Measurements from ENCODE around the gene FUNDC2.

Gene FUNDC2

GRCh38 chrX:155026420-155026726 lies 271 bp upstream of the FUNDC2 start:
- no peak for DNase-seq

GRCh38 chrX:155027509-155028066 lies 944 bp downstream of the FUNDC2 start:
- peak; percentile 44 for DNase-seq

DNA sequence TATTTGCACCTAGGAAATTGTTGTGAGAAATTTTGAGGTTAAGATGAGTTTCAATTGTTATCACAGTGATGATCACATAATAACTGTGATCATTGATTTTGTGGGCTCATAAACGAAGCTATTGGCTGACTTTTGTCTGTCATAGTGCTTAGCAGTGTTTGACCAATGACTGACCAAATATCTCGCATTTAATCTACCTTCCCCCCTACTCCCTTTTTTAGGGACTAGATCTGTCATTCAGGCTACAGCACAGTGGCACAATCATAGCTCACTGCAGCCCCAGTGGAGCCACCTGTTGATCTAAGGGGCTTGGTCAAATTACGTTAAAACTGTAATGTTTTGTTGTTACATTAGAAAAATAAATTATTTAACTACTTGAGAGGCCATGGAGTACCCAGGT lies 1.5 kb downstream of the FUNDC2 start:
- DNase-seq = peak; percentile 8

GRCh38 chrX:155028877-155029291 lies 2.2 kb downstream of the FUNDC2 start:
- no peak for DNase-seq

- DNase-seq = no peak
Observed at GRCh38 chrX:155031657-155032056, 5.0 kb downstream of the FUNDC2 start.

DNA sequence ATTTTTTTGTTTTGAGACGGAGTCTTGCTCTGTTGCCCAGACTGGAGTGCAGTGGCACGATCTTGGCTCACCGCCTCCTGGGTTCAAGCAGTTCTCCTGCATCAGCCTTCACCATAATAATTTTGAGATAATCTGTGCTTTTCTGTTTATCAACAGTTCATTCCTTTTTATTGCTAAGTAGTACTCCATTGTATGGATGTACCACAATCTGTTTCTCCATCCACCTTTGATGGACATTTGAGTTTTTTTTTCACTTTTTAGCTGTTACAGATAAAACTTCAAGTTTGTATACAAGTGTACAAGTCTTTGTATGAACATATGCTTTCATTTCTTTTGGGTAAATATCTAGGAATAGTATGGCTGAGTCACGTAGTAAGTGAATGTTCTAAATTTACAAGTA lies 9.0 kb downstream of the FUNDC2 start:
- no peak for DNase-seq

GRCh38 chrX:155046129-155046810 lies 19.6 kb downstream of the FUNDC2 start:
- no peak for DNase-seq

- no peak for DNase-seq
Observed at GRCh38 chrX:155046811-155047528, 20.3 kb downstream of the FUNDC2 start.

GRCh38 chrX:155048977-155049619 lies 22.5 kb downstream of the FUNDC2 start:
- peak; percentile 32 for DNase-seq

DNA sequence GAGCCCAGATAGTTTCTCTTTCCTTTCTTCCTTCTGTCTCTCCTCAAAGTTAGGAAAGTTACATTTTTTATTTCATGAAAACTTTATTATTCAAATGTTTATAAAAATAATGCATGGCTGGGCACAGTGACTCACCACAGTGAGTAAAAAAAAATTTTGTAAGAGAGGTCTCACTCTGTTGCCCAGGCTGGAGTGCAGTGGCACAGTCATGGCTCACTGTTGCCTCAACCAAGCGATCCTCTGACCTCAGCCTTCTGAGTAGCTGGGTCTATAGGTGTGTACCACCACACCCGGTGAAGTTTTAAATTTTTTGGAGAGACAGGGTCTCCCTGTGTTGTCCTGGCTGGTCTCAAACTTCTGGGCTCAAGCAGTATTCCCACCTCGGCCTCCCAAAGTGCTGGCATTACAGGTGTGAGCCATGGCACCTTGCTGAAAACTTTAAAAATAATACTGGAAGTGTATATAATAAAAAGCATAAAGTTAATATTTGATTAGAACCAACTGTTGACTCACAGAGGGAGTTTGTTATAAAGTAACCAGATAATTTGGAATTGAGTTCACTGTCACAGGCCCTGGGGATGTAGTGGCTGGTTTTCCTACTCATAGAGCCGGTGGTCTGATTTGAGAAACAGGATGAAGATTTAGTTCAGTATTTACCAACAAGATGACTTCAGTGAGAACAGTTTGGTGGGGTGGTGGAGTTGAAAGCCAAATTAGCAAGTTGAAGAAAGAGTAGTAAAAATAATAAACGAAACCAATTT lies 26.3 kb downstream of the FUNDC2 start:
- no peak for DNase-seq

GRCh38 chrX:155053656-155054055 lies 27.0 kb downstream of the FUNDC2 start:
- DNase-seq = no peak

- no peak for DNase-seq
Observed at GRCh38 chrX:155054255-155054654, 27.6 kb downstream of the FUNDC2 start.

DNA sequence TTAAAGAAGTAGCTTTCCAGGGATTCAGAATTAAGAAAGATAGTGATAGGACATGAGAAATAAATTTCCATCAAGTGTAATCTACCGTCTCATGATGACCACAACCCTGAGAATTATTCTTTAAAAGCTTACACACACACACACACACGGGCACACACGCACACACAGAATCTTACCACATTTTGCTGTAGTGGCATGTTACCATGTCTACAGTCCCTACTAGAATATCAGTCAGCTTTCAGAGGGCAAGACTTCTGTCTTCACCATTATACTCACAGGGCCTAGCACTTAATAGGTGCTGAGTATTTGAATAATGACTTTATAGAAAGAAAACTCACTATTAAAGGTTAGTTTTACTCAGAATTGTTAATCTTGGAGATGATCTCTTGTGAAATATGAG lies 28.9 kb downstream of the FUNDC2 start:
- DNase-seq = no peak

- no peak for DNase-seq
Observed at GRCh38 chrX:155056471-155056870, 29.8 kb downstream of the FUNDC2 start.

- peak; percentile 54 for DNase-seq
Observed at GRCh38 chrX:155056877-155057792, 30.5 kb downstream of the FUNDC2 start.

- no peak for DNase-seq
Observed at GRCh38 chrX:155061760-155062159, 35.1 kb downstream of the FUNDC2 start.

DNA sequence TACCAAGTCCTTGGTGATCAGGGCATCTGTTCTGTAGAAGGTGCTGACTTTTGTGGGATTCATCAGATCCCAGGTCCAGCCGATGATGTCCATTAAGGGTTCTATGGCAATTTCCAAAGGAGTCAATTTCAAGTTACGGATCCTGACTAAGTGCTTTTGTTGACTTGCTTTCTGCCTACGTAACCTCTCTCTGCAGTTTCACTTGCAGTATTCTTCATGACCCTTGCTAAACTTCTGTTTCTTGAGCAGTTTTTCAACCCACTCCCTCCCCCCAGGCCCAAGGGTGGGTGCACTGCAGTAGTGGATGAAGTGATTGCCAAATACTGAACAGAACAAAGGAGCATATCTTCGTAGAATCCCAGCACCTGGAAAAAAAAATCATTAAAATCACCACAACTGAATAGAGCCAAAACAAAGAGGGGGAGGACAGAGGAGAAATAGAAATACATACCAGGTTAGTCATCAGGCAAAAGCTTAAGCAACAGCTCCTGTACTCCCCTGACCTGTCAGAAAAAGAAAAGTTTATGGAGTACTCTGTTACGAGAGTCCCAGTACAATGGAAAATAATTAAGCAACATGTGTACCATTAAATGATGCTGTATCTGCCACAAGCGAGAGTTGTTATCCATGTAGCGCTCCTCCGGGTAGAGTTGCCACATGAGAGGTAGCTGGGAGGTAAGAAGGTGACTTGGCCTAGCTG lies 38.5 kb downstream of the FUNDC2 start:
- no peak for DNase-seq

DNA sequence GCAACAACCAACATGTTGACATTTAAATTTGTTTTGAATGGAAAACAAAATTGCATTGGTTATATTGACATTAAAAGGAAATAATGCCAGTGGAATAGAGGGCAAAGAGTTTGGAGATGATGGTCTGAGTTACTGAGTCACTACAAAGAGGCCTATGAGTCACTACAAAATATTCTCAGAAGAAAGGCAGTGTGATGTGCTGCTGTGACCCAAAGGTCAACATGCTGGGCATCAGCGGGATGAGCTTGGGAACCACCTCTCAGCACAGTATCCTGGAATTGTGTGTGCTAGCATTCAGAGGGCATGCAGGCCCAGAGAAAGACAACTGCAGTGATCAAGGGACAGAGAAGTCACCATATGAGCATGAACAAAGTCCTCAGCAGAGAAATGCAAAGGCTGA lies 41.5 kb downstream of the FUNDC2 start:
- no peak for DNase-seq

- no peak for DNase-seq
Observed at GRCh38 chrX:155069414-155069813, 42.8 kb downstream of the FUNDC2 start.

DNA sequence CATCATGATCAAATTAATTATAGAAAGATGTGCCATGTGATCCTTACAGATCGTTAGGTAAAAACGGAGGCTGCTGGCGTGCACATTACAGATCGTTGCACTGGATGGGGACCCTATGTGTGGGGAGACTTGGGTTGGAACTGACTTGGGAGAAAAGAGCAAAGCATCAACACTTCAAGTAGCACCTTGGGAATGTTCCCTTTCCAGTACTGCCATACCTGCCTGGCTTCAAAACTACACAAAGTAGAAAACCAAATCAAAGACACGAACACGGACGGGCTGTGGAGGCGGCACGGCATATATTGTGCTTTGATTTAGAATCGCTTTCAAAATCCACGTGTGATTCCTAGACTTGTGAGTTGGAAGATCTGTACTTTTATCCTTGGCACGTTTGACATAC lies 43.4 kb downstream of the FUNDC2 start:
- no peak for DNase-seq

GRCh38 chrX:155070663-155070974 lies 44.0 kb downstream of the FUNDC2 start:
- DNase-seq = no peak
